IMR-90 (cell line): ENCODE data around the gene COX19.

Experiments
- CEBPB ChIP-seq: IDR thresholded peaks from 2 replicates; pipeline ENCODE4 v1.6.1; 2012; ENCODE audit warnings: low read depth, low read length, improper control_type of control experiment
- CHD1 ChIP-seq: IDR thresholded peaks from 2 replicates; pipeline ENCODE4 v1.6.1; 2012; ENCODE audit warnings: low read depth, low read length, improper control_type of control experiment
- MAFK ChIP-seq: IDR thresholded peaks from 2 replicates; pipeline ENCODE4 v1.6.1; 2012; ENCODE audit warnings: low read depth, low read length, improper control_type of control experiment
- MXI1 ChIP-seq: IDR thresholded peaks from 2 replicates; pipeline ENCODE4 v1.6.1; 2012; ENCODE audit warnings: low read depth, mild to moderate bottlenecking, low read length, moderate library complexity, borderline replicate concordance
- NFE2L2 ChIP-seq: fragments of 150-350 bp; IDR thresholded peaks from 2 replicates; pipeline ENCODE4 v1.6.1; 2016; ENCODE audit warnings: low read depth, mild to moderate bottlenecking, low read length
- POLR2A ChIP-seq: IDR thresholded peaks from 2 replicates; pipeline ENCODE4 v1.6.1; 2012; ENCODE audit warnings: mild to moderate bottlenecking, low read depth, low read length
- RAD21 ChIP-seq: IDR thresholded peaks from 2 replicates; pipeline ENCODE4 v1.6.1; 2012; ENCODE audit warnings: low read length, improper control_type of control experiment
- RCOR1 ChIP-seq: IDR thresholded peaks from 2 replicates; pipeline ENCODE4 v1.6.1; 2012; ENCODE audit warnings: mild to moderate bottlenecking, low read length, improper control_type of control experiment; ENCODE audit not compliant: insufficient replicate concordance
- RFX5 ChIP-seq: IDR thresholded peaks from 2 replicates; pipeline ENCODE4 v1.8.0; 2012; ENCODE audit warnings: low read depth, mild to moderate bottlenecking, low read length, moderate library complexity
- SMC3 ChIP-seq: fragments of 150-350 bp; IDR thresholded peaks from 2 replicates; pipeline ENCODE4 v1.6.1; 2016; ENCODE audit warnings: low read depth, mild to moderate bottlenecking, antibody characterized with exemption, low read length, moderate library complexity
- TF ChIP-seq, protein P1 (sequence below): conservative IDR thresholded peaks from 2 replicates; pipeline ENCODE4 v1.5.1; 2012; ENCODE audit warnings: mild to moderate bottlenecking, low read depth, low read length, improper control_type of control experiment
- TF ChIP-seq, protein P2 (sequence below): fragments of 150-350 bp; IDR thresholded peaks from 2 replicates; pipeline ENCODE4 v1.6.1; 2017; ENCODE audit warnings: mild to moderate bottlenecking, antibody characterized with exemption, low read length, low read depth
- TF ChIP-seq, protein P3 (sequence below): fragments of 150-350 bp; IDR thresholded peaks from 2 replicates; pipeline ENCODE4 v1.6.1; 2016; ENCODE audit warnings: low read depth, mild to moderate bottlenecking, low read length, moderate library complexity, borderline replicate concordance

DNA sequence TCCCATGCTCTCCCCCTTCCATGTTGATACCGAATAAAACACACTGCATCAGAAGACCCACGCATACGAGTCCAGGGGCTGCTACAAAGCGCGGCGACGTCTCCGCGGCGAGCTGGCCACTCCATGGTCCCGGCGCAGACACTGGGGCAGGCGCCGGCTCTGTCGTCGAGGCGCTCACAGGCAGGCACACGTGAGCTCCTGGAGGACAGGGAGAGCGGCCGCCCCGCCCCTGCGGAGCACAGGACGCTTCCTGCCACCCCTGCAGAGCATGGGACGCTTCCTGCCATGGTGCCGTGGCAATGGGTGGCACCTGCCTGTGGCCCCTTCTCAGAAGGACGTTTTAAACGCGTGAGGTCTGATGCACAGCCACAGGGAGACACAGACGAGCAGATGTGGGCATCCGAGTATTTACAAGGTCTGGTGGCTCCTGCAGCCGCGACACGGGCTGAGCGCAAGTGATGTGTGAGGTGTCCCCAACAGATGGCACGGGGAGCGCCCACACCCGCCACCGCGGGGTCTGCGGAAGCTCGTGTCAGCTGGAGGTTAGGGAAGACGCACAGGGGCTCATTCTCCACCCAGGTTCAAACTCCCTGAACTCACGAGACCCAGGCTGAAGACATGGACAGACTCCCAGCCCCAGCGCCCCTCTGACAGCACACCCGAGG lies 47.6 kb upstream of the COX19 start:
- TF ChIP-seq, protein P1, sequence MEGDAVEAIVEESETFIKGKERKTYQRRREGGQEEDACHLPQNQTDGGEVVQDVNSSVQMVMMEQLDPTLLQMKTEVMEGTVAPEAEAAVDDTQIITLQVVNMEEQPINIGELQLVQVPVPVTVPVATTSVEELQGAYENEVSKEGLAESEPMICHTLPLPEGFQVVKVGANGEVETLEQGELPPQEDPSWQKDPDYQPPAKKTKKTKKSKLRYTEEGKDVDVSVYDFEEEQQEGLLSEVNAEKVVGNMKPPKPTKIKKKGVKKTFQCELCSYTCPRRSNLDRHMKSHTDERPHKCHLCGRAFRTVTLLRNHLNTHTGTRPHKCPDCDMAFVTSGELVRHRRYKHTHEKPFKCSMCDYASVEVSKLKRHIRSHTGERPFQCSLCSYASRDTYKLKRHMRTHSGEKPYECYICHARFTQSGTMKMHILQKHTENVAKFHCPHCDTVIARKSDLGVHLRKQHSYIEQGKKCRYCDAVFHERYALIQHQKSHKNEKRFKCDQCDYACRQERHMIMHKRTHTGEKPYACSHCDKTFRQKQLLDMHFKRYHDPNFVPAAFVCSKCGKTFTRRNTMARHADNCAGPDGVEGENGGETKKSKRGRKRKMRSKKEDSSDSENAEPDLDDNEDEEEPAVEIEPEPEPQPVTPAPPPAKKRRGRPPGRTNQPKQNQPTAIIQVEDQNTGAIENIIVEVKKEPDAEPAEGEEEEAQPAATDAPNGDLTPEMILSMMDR, result no peak
- TF ChIP-seq MAFK (no peak), CHD1 (no peak), SMC3 (no peak), POLR2A (no peak), NFE2L2 (no peak), MXI1 (no peak), RCOR1 (no peak), RFX5 (no peak), CEBPB (no peak), RAD21 (no peak)
- TF ChIP-seq, protein P2, sequence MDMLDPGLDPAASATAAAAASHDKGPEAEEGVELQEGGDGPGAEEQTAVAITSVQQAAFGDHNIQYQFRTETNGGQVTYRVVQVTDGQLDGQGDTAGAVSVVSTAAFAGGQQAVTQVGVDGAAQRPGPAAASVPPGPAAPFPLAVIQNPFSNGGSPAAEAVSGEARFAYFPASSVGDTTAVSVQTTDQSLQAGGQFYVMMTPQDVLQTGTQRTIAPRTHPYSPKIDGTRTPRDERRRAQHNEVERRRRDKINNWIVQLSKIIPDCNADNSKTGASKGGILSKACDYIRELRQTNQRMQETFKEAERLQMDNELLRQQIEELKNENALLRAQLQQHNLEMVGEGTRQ, result no peak
- TF ChIP-seq, protein P3, sequence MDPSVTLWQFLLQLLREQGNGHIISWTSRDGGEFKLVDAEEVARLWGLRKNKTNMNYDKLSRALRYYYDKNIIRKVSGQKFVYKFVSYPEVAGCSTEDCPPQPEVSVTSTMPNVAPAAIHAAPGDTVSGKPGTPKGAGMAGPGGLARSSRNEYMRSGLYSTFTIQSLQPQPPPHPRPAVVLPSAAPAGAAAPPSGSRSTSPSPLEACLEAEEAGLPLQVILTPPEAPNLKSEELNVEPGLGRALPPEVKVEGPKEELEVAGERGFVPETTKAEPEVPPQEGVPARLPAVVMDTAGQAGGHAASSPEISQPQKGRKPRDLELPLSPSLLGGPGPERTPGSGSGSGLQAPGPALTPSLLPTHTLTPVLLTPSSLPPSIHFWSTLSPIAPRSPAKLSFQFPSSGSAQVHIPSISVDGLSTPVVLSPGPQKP, result no peak
